Parathyroid adenoma (tissue), 2 donors: ENCODE measurements around the gene WDR20.

ENCODE experiments used
- H2AFZ ChIP-seq: fragments of 300-600 bp; sonication (generic); one replicate; pipeline ENCODE4 v1.7.0; 2017; ENCODE audit warnings: antibody characterized with exemption, mild to moderate bottlenecking
- H3K27ac ChIP-seq: fragments of 300-600 bp; sonication (generic); one replicate; pipeline ENCODE4 v1.7.0; 2017
- H3K27me3 ChIP-seq: fragments of 300-600 bp; sonication (generic); one replicate; pipeline ENCODE4 v1.7.0; 2017; ENCODE audit warnings: low read length; ENCODE audit not compliant: control insufficient read depth, insufficient read depth
- H3K36me3 ChIP-seq: fragments of 300-600 bp; sonication (generic); one replicate; pipeline ENCODE4 v1.7.0; 2017; ENCODE audit warnings: low read length; ENCODE audit not compliant: control insufficient read depth, insufficient read depth
- H3K4me1 ChIP-seq: fragments of 300-600 bp; sonication (generic); one replicate; pipeline ENCODE4 v1.7.0; 2017; ENCODE audit warnings: control low read depth
- H3K4me2 ChIP-seq: fragments of 300-600 bp; sonication (generic); one replicate; pipeline ENCODE4 v1.7.0; 2017; ENCODE audit warnings: low read length
- H3K4me3 ChIP-seq: fragments of 300-600 bp; sonication (generic); one replicate; pipeline ENCODE4 v1.7.0; 2017; ENCODE audit warnings: low read depth, low read length
- H3K79me2 ChIP-seq: fragments of 300-600 bp; sonication (generic); one replicate; pipeline ENCODE4 v1.7.0; 2017; ENCODE audit warnings: control low read depth
- H3K9ac ChIP-seq: fragments of 300-600 bp; sonication (generic); one replicate; pipeline ENCODE4 v1.7.0; 2017; ENCODE audit warnings: mild to moderate bottlenecking
- H3K9me3 ChIP-seq: fragments of 300-600 bp; sonication (generic); one replicate; pipeline ENCODE4 v1.7.0; 2017; ENCODE audit warnings: low read length; ENCODE audit not compliant: control insufficient read depth
- CTCF ChIP-seq: fragments of 300-600 bp; sonication (generic); IDR thresholded peaks from one replicate; pipeline ENCODE4 v1.7.0; 2017; ENCODE audit warnings: antibody characterized with exemption, mild to moderate bottlenecking
- donor health status: primary hyperparathyroidism.

Gene WDR20

GRCh38 chr14:102187044-102187443, 47.3 kb downstream of the WDR20 start:
- Histone ChIP-seq H3K79me2 (peaks cover 25% of the 10 kb centered on the region), H3K36me3 (no peaks in the 10 kb centered on the region), H3K27ac (no peak overlapping the region), H3K9ac (no peak overlapping the region), H2AFZ (no peak overlapping the region), H3K9me3 (no peaks in the 10 kb centered on the region), H3K27me3 (no peaks in the 10 kb centered on the region), H3K4me2 (no peak overlapping the region), H3K4me3 (no peak overlapping the region), H3K4me1 (peaks cover 22% of the 10 kb centered on the region)
- TF ChIP-seq CTCF, result no peak

GRCh38 chr14:102187568-102188001, 47.9 kb downstream of the WDR20 start:
- no peak overlapping the region for H3K4me3 ChIP-seq

GRCh38 chr14:102188187-102188586, 48.5 kb downstream of the WDR20 start:
- no peak overlapping the region for H3K27ac ChIP-seq
- peaks cover 15% of the 10 kb centered on the region for H3K4me1 ChIP-seq
- no peak for TF ChIP-seq CTCF
- no peak overlapping the region for H2AFZ ChIP-seq
- peaks cover 28% of the 10 kb centered on the region for H3K79me2 ChIP-seq
- H3K9me3 ChIP-seq, result no peaks in the 10 kb centered on the region
- no peak overlapping the region for H3K9ac ChIP-seq
- no peaks in the 10 kb centered on the region for H3K36me3 ChIP-seq
- peak overlapping the region; percentile 8 for H3K4me2 ChIP-seq
- no peak overlapping the region for H3K4me3 ChIP-seq
- no peaks in the 10 kb centered on the region for H3K27me3 ChIP-seq

More at GRCh38 chr14:102187568-102188001, 47.9 kb downstream of the WDR20 start:
- peaks cover 20% of the 10 kb centered on the region for H3K4me1 ChIP-seq
- no peak overlapping the region for H3K27ac ChIP-seq
- H3K9ac ChIP-seq, result no peak overlapping the region
- no peak for TF ChIP-seq CTCF
- peak overlapping the region; percentile 8 for H3K4me2 ChIP-seq
- H3K79me2 ChIP-seq, result peaks cover 27% of the 10 kb centered on the region
- H2AFZ ChIP-seq, result no peak overlapping the region
- no peaks in the 10 kb centered on the region for H3K27me3 ChIP-seq
- H3K36me3 ChIP-seq, result no peaks in the 10 kb centered on the region
- H3K9me3 ChIP-seq, result no peaks in the 10 kb centered on the region

GRCh38 chr14:102189874-102190273, 50.2 kb downstream of the WDR20 start:
- Histone ChIP-seq H3K27me3 (no peaks in the 10 kb centered on the region), H3K27ac (no peak overlapping the region), H3K4me3 (no peak overlapping the region), H3K9me3 (no peaks in the 10 kb centered on the region), H3K4me2 (no peak overlapping the region), H3K4me1 (peaks cover 11% of the 10 kb centered on the region), H3K9ac (no peak overlapping the region), H3K36me3 (no peaks in the 10 kb centered on the region), H2AFZ (no peak overlapping the region), H3K79me2 (peaks cover 25% of the 10 kb centered on the region)
- TF ChIP-seq CTCF, result no peak

GRCh38 chr14:102192840-102193502, 53.3 kb downstream of the WDR20 start:
- Histone ChIP-seq H3K36me3 (no peaks in the 10 kb centered on the region), H2AFZ (no peak overlapping the region), H3K4me1 (peaks cover 15% of the 10 kb centered on the region), H3K79me2 (peaks cover 32% of the 10 kb centered on the region), H3K4me3 (no peak overlapping the region), H3K27me3 (no peaks in the 10 kb centered on the region), H3K4me2 (no peak overlapping the region), H3K9me3 (no peaks in the 10 kb centered on the region), H3K27ac (no peak overlapping the region), H3K9ac (no peak overlapping the region)
- no peak for TF ChIP-seq CTCF
